ENCODE results near the gene MMP15.

DNA sequence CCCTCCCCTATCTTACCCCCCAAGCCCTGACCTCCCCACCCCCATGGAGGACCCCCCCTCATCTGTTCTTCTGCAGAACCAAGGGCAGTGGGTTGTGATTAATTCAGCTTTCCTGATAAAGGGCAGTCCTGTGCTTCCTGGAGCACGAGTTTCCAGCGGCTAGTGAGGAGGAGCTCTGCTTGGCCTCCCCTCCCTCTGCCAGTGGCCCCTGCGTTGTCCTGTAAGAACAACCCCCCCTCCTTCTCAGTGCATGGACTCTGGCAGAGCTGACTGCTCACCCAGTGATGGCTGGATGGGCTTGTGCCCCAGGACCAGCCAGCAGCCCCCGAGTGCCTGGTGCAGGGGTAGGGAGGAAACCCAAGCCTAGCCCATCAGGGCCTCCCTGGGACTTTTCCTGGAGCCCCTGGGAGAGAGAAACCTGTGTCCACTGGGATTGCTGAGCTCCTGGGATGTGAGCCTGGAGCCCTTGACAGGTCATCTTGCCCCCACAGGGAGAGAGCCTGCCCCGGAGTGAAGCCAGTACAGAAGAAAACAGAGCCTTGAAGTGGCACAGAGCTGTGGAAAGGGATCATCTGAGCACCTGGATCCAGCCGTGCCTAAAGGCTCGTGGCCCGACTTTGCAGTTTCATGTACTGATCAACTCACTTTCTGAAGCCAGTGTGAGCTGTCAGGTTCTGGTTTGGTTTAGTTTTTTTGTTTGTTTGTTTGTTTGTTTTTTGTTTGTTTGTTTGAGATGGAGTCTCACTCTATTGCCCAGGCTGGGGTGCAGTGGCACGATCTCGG lies 26.5 kb downstream of the MMP15 start:
- TF ChIP-seq EZH2 (IDR thresholded peaks at IDR 0.05; ENCODE audit: low read length) (no peak), CTCF (optimal IDR thresholded peaks at IDR 0.05 in 1 of 3, IDR thresholded peaks at IDR 0.05 in 1 of 3, conservative IDR thresholded peaks at IDR 0.05 in 1 of 3; ENCODE audit: extremely low read depth in 1 of 3, insufficient read depth in 2 of 3, low read length in 3 of 3) (no peak)

Measured in keratinocyte (primary cell).